Gastroesophageal sphincter (tissue), 4 donors: Measurements from ENCODE around the gene EVL. TPM values are rescaled to one million over a fixed set of nuclear protein-coding genes. Genes with fewer than 3 reads are reported as not detected.

Experiments
- ATAC-seq: fragments of 150-250 bp; one replicate; pipeline ENCODE4 v1.9.1; 2016; ENCODE audit warnings: mild to moderate bottlenecking, moderate library complexity
- H3K27ac ChIP-seq, 4 donors: fragments of 200-600 bp; sonication (generic) in 3 of 4; 1 replicate in 3 of 4; 2 replicates in 1 of 4; pipeline ENCODE4 v1.5.1; 2016 to 2019
- H3K27me3 ChIP-seq: fragments of 200-600 bp; sonication (generic); one replicate; pipeline ENCODE4 v1.5.1; 2019
- H3K36me3 ChIP-seq, 2 donors: fragments of 200-600 bp; sonication (generic); one replicate each; pipeline ENCODE4 v1.5.1; 2019; ENCODE audit warnings: control low read depth in 1 of 2
- H3K4me1 ChIP-seq, 3 donors: fragments of 200-600 bp; sonication (generic); 1 replicate in 2 of 3; 2 replicates in 1 of 3; pipeline ENCODE4 v1.5.1; 2016 to 2019; ENCODE audit warnings: control low read depth in 2 of 3
- H3K4me3 ChIP-seq, 2 donors: fragments of 200-600 bp; sonication (generic); one replicate each; pipeline ENCODE4 v1.5.1; 2019; ENCODE audit warnings: mild to moderate bottlenecking in 1 of 2, moderate library complexity in 1 of 2
- H3K9me3 ChIP-seq, 3 donors: fragments of 200-600 bp; sonication (generic); one replicate each; pipeline ENCODE4 v1.5.1; 2017 to 2019; ENCODE audit warnings: control low read depth in 2 of 3
- CTCF ChIP-seq, 4 experiments: fragments of 200-600 bp in 2 of 4; fragments of 450-650 bp in 2 of 4; sonication (generic) in 1 of 4; IDR thresholded peaks; one replicate each; pipeline ENCODE4 v1.5.1; 2017 to 2019; ENCODE audit warnings: antibody characterized with exemption in 4 of 4, mild to moderate bottlenecking in 2 of 4, moderate library complexity in 2 of 4
- EP300 ChIP-seq: sonication (generic); formaldehyde crosslinking; IDR thresholded peaks from one replicate; pipeline ENCODE4 v1.6.1; 2017; ENCODE audit warnings: antibody characterized with exemption, mild to moderate bottlenecking
- POLR2A ChIP-seq, 2 donors: fragments of 450-650 bp; IDR thresholded peaks; one replicate each; pipeline ENCODE4 v1.6.1; 2017; ENCODE audit warnings: antibody characterized with exemption in 2 of 2, mild to moderate bottlenecking in 2 of 2, moderate library complexity in 1 of 2
- POLR2AphosphoS5 ChIP-seq: sonication (generic); formaldehyde crosslinking; IDR thresholded peaks from one replicate; pipeline ENCODE4 v1.6.1; 2017; ENCODE audit warnings: antibody characterized with exemption
- WGBS, 2 donors: methylation state at CpG; one replicate each; pipeline ENCODE4 v1.1.5; 2018; ENCODE audit warnings: low coverage in 1 of 2; 5-methylcytosine and 5-hydroxymethylcytosine counted together
- total RNA-seq, 4 donors: library from RNA; depleted of rRNA; stranded (reverse); fragments of >200 nt; gene quantifications; one replicate each; pipeline ENCODE4 v1.1.0, GENCODE V29; 2016

The EVL gene
- total RNA-seq, 4 donors from 2014 or later = 36.1 to 42.6 (median 38.5) TPM

DNA sequence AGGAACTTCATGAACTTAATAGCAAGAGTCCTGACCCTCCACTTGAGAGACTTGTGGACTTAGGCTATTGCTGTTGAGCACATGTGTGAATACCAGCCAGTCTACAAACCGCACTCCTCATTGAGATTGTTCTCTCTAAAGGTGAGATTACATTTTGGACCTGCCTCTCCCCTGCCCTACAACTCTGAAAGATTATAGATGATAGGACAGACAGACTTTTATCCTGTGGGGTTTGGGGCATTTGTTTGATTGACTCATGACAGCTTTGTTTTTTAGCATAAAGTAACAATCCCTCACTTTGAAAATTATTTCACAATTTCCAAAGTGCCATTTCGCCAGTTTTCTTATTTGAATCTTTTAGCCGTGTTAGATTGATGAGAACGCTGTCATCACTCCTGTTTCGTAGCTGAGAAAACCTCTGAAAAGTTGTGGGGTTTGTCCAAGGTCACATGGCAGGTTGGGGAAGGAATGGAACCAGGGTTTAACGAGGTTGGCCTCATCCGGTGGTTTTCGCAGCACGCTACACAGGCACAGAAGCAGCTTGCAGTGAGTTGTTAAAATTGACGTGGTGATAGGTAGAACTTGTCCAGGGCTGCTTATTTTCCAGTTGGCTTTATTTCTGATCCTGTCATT, 836 bp downstream of the EVL start:
- ATAC-seq = no peak
- TF ChIP-seq POLR2A (IDR thresholded peaks at IDR 0.05) = no peak
- no peak for TF ChIP-seq CTCF (IDR thresholded peaks at IDR 0.05)
- TF ChIP-seq EP300 = no peak
- TF ChIP-seq POLR2AphosphoS5 = no peak
- 78 to 82% methylated on average over 4 to 9 of the region's 10 CpGs for WGBS, 2 donors
- H3K27me3 ChIP-seq = no peaks in the 10 kb centered on the region
- H3K4me1 ChIP-seq = no peaks in the 10 kb centered on the region
- H3K36me3 ChIP-seq = no peaks in the 10 kb centered on the region
- H3K9me3 ChIP-seq = no peaks in the 10 kb centered on the region
- H3K4me3 ChIP-seq = no peak overlapping the region
- peak overlapping the region in 2 of 4 donors; percentile 17 to 35 for H3K27ac ChIP-seq

DNA sequence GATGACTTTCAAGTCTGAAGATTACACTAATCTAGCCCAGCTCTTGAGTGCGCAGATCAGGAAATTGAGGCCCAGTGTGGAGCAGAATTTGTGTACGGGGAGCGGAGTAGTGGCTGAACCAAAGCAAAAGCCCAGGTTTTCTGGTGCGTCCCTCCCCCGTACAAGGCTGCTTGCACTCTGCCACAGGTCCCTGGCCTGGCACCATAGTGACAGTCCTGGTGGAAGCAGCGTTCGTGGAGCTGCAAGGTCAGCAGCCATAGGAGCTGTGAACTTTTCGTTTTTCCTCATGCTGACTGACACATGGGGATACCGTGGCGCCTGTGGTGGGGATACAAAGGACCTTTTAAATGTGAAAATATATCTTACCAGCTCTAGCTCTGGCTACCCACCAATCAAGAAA, 1.7 kb downstream of the EVL start:
- Histone ChIP-seq H3K4me3 (no peak overlapping the region), H3K4me1 (no peaks in the 10 kb centered on the region), H3K27ac (no peak overlapping the region), H3K36me3 (no peaks in the 10 kb centered on the region), H3K27me3 (no peaks in the 10 kb centered on the region), H3K9me3 (no peaks in the 10 kb centered on the region)
- no peak for ATAC-seq
- TF ChIP-seq EP300 = no peak
- no peak for TF ChIP-seq POLR2AphosphoS5
- TF ChIP-seq POLR2A (IDR thresholded peaks at IDR 0.05) = no peak
- no peak for TF ChIP-seq CTCF (IDR thresholded peaks at IDR 0.05)
- 85% methylated on average over 5 of the region's 10 CpGs; no CpG with 5 or more reads in 1 of the 2 donors for WGBS, 2 donors

GRCh38 chr14:100067481-100067880, 2.3 kb downstream of the EVL start:
- WGBS, 2 donors = 87 to 93% methylated on average over 4 to 6 of the region's 6 CpGs
- Histone ChIP-seq H3K27ac (no peak overlapping the region), H3K27me3 (no peaks in the 10 kb centered on the region), H3K36me3 (no peaks in the 10 kb centered on the region), H3K4me1 (no peaks in the 10 kb centered on the region), H3K4me3 (no peak overlapping the region), H3K9me3 (no peaks in the 10 kb centered on the region)
- TF ChIP-seq EP300 (no peak), POLR2AphosphoS5 (no peak), CTCF (IDR thresholded peaks at IDR 0.05) (no peak), POLR2A (IDR thresholded peaks at IDR 0.05) (no peak)
- no peak for ATAC-seq

- no peaks in the 10 kb centered on the region for H3K9me3 ChIP-seq
- TF ChIP-seq POLR2AphosphoS5 = no peak
- TF ChIP-seq CTCF (IDR thresholded peaks at IDR 0.05) = no peak
- TF ChIP-seq POLR2A (IDR thresholded peaks at IDR 0.05) = no peak
- no peak for TF ChIP-seq EP300
- H3K27ac ChIP-seq = peak overlapping the region in 3 of 4 donors; percentile 4 to 32 (median 25)
- no peaks in the 10 kb centered on the region for H3K36me3 ChIP-seq
- H3K4me1 ChIP-seq = no peaks in the 10 kb centered on the region
- ATAC-seq = peak; percentile 29
- no peak overlapping the region for H3K4me3 ChIP-seq
- WGBS, 2 donors = 82 to 98% methylated on average over 9 to 15 of the region's 18 CpGs
- H3K27me3 ChIP-seq = no peaks in the 10 kb centered on the region
These were observed 3.0 kb downstream of the EVL start for GRCh38 chr14:100067971-100068959.
